GM18951 (cell line): ENCODE measurements around the gene ATP5PO.
"Not testable (repeated sequence)": the region's sequence is repeated elsewhere in the genome, so short reads cannot be mapped to it uniquely, and the experiment has no call there.

Experiments
- POLR2A ChIP-seq: IDR thresholded peaks from 4 replicates; pipeline ENCODE4 v1.6.1; 2011; ENCODE audit warnings: mild to moderate bottlenecking; ENCODE audit not compliant: insufficient read length, insufficient read depth; ENCODE audit errors: extremely low read depth
- in situ Hi-C: fragments of 300-500 bp; cut with MboI; formaldehyde crosslinking; loops from one replicate; pipeline ENCODE4 v1.12.0; 2022; ENCODE audit warnings: low sequenced_read_pairs, mixed read lengths, inconsistent platforms; ENCODE audit not compliant: unreplicated experiment

Gene ATP5PO

DNA sequence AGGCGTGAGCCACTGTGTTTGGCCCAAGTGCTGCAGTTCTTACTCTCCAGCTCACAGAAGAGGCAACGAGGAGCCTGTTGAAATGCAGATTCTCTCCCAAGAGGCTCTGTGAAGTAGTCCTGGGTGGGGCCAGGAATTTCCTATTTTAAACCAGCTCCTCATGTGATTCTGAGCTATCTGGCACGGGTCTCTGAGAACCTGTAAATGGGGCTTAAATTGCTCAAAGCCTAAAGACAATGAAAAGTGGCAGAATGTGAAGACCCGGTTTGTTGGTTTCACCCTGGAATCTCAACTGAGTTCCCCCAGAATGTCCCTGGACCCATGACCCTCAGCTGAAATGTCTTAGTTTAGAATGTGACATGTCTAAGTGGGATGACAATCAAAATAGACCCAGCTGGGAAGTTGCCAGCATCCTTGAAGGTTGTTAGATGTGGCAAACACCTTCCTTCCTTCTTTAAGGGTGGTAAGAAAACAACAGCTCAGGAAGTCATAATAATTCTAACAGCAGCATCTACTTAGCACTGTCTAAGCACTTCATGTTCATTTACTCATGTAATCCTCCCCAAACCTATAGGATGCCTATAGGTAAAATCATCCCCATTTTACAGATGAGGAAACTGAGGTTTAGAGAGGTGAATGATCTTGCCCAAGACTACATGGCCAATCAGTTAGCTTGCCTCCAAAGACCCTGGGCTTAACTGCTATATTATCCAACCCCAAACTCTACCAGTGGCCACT lies 20.9 kb upstream of the ATP5PO start:
- in situ Hi-C loops = no loop called here

GRCh38 chr21:33932731-33933130 lies 17.1 kb upstream of the ATP5PO start:
- TF ChIP-seq POLR2A = no peak
- in situ Hi-C loops = no loop called here

More for the DNA sequence above, 20.9 kb upstream of the ATP5PO start:
- no peak for TF ChIP-seq POLR2A

DNA sequence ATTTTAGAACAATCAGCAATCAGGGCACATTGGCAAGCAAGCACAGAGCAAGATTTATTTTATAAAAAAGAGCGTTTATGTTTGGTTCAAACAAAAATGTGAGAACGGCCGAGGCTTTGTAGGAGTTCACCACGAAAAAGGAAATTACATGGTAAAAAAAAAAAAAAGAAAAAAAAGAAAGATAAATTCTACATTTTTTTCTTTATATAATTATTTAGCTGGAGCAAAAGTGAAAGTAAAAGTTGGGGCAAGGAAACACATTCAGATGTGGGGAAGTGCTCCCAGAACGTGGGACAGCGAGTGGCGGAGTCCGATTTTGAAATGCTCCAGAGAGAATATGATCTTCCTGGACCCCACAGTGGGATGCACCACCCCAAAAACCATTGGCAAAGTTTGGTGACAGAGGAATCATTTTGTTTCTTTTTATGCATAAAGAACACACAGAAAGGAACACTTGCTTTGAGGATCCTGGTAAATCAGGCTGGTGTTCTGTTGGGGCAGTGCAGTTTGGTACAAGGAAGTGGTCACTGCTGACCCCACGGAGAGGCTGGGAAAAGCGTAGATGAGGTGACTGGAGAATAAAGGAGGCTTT lies 16.3 kb upstream of the ATP5PO start:
- in situ Hi-C loops = no loop called here
- TF ChIP-seq POLR2A = no peak

GRCh38 chr21:33931052-33931798 lies 15.6 kb upstream of the ATP5PO start:
- in situ Hi-C loops = not testable (repeated sequence)

DNA sequence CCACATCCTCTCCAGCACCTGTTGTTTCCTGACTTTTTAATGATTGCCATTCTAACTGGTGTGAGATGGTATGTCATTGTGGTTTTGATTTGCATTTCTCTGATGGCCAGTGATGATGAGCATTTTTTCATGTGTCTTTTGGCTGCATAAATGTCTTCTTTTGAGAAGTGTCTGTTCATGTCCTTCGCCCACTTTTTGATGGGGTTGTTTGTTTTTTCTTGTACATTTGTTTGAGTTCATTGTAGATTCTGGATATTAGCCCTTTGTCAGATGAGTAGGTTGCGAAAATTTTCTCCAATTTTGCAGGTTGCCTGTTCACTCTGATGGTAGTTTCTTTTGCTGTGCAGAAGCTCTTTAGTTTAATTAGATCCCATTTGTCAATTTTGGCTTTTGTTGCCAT lies 10.6 kb upstream of the ATP5PO start:
- in situ Hi-C loops = not testable (repeated sequence)

- in situ Hi-C loops = loop anchor here (5.0 to 25.0 kb wide), 2 partner anchors 433 to 688 kb away; partner anchors contain the start of gene RCAN1
- TF ChIP-seq POLR2A = no peak
Observed at GRCh38 chr21:33924766-33925100, 9.1 kb upstream of the ATP5PO start.

DNA sequence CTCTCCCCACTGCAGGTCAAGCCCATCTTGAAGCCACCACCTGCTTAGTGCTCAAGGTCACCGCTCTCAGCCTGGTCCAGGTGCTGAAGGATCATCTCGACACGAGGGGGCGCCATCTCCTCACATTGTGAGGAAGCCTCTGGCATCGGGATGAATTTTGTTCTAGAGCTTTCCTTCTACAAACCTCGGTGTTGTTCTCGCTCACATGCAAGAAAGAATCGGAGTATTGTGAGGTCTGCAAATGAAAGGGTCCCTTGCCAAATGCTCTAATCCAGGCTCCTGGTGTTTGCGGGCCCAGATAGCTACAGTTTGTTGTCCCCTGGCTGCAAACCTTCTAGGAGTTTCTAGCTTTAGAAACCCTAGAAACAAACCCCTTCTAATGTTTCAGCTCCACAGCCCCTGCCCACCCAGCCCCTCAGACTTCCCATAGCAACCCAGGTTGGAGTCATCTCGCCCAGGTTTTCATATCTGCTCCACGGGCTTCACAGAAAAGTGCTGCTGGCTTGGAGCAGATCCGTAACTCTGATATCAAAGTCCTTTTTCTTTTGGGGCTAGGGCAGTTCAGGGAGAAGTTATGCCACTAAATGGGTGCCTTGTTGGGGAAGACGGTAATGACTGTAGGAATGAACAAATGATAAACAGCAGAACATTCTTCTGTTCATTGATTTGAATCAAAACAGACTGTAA lies 8.6 kb upstream of the ATP5PO start:
- TF ChIP-seq POLR2A = no peak
- in situ Hi-C loops = loop anchor here (5.0 to 25.0 kb wide), 2 partner anchors 433 to 688 kb away; partner anchors contain the start of gene RCAN1

GRCh38 chr21:33917421-33917820 lies 1.8 kb upstream of the ATP5PO start:
- no peak for TF ChIP-seq POLR2A
- in situ Hi-C loops = loop anchor here (25.0 kb wide), 1 partner anchor 695 kb away; the partner anchor contains the start of gene RCAN1

- in situ Hi-C loops = loop anchor here (25.0 kb wide), 1 partner anchor 696 kb away; the partner anchor contains the start of gene RCAN1
- no peak for TF ChIP-seq POLR2A
Observed at GRCh38 chr21:33916200-33916567, 580 bp upstream of the ATP5PO start.

GRCh38 chr21:33914188-33914587 lies 1.4 kb downstream of the ATP5PO start:
- in situ Hi-C loops = loop anchor here (25.0 kb wide), 1 partner anchor 698 kb away; the partner anchor contains the start of gene RCAN1

DNA sequence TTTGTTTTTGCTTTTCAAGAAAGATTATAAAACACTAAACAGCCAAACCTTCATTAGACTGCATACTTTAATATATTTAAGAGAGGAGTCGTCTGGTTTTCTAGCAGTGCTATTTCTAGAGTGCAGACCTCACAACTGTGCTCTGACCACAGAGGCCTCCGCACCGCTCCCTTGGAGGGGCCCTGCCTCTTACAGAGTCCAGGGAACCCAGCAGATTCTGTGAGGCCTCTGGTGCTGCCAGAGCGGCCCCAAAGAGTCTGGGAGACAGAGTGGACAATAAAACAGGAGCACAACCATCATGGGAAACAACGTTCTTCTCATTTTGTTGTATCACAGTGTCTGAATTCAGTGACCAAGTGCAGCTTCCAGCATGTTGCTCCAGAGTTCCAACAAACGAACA lies 5.8 kb downstream of the ATP5PO start:
- TF ChIP-seq POLR2A = no peak
- in situ Hi-C loops = loop anchor here (25.0 kb wide), 1 partner anchor 703 kb away; the partner anchor contains the start of gene RCAN1

More at GRCh38 chr21:33914188-33914587, 1.4 kb downstream of the ATP5PO start:
- TF ChIP-seq POLR2A = no peak

DNA sequence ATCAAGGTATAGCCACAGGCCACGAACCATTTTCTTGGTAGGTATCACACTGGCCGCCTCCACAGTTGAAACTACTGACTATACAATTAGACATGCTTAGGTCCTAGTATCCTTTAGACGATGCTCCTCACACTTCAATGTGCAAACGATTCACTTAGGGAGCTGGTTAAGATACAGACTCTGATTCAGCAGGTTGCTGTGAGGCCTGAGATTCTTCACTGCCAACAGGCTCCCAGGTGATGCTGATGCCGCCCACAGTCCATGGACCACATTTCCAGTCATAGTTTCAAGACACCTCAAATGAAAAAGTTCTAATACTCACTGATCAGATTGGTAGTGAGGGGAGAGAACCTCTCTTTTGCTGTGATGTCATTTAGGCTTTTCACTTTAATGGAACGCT lies 6.8 kb downstream of the ATP5PO start:
- in situ Hi-C loops = loop anchor here (25.0 kb wide), 1 partner anchor 704 kb away; the partner anchor contains the start of gene RCAN1
- no peak for TF ChIP-seq POLR2A

DNA sequence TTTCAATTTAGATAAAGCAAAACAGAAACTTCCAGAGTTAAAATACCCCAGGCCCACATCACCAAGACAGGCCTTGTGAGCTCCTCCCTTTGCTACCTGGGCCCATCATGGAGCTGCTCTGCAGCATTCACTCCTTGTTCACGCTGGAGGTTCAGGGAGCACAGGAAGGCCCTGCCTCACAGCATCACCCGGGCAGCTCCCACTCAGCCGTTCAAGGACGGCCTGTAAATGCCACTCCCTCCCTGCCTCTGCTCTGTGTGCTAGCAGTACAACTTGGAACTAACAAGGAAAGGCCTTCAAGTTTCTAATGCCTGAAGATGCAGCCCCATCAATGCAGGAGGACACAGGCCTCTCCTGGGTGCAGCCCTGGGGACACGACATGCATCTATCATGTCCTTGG lies 11.6 kb downstream of the ATP5PO start:
- in situ Hi-C loops = loop anchor here (25.0 kb wide), 1 partner anchor 708 kb away; the partner anchor contains the start of gene RCAN1
- no peak for TF ChIP-seq POLR2A
